Coronary artery (tissue), 2 donors: Measurements from ENCODE around the gene OR11H6.
"Not testable (repeated sequence)": the region's sequence is repeated elsewhere in the genome, so short reads cannot be mapped to it uniquely, and the experiment has no call there.

Experiments
- DNase-seq: peaks from one replicate; pipeline ENCODE4 v3.0.0-alpha.2; 2017; ENCODE audit warnings: low spot score
- H3K27ac ChIP-seq, 2 donors: fragments of 200-600 bp; sonication (generic); one replicate each; pipeline ENCODE4 v1.5.1; 2016 to 2019
- H3K4me3 ChIP-seq: fragments of 200-600 bp; sonication (generic); 2 replicates; pipeline ENCODE4 v1.5.1; 2016; ENCODE audit warnings: mild to moderate bottlenecking, moderate library complexity
- CTCF ChIP-seq: fragments of 200-600 bp; sonication (generic); IDR thresholded peaks from one replicate; pipeline ENCODE4 v1.5.1; 2019; ENCODE audit warnings: antibody characterized with exemption

The OR11H6 gene

DNA sequence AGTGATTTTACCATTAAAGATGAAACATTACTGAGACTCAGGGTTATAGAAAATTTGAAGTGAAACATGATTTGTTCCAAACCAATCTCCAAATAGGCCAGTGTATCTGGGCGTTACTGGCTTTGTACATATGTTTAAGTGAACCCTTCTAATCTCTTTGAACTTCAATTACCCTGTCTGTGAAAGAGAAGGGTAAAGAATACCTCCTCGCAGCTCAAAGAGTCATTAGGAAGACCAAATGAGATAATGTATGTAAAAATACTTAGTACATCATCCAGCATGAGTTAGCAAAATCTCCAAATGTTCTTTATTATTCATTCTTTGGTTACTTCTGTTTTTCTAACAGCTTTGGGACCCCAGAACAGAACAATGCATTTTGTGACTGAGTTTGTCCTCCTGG, at the start of gene OR11H6:
TSS of gene OR11H6 (plus strand) at position 301 of the 400 bp plus-strand sequence. CDS start at position 301, 0 bp downstream.
- no peak for DNase-seq

DNA sequence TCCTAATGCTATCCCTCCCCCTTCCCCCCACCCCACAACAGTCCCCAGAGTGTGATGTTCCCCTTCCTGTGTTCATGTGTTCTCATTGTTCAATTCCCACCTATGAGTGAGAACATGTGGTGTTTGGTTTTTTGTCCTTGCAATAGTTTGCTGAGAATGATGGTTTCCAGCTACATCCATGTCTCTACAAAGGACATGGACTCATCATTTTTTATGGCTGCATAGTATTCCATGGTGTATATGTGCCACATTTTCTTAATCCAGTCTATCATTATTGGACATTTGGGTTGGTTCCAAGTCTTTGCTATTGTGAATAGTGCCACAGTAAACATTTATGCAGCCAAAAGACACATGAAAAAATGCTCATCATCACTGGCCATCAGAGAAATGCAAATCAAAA, 49.3 kb upstream of the OR11H6 start:
- H3K4me3 ChIP-seq, H3K27ac ChIP-seq, DNase-seq: not testable (repeated sequence)

More for the DNA sequence above, at the start of gene OR11H6:
- no peak for TF ChIP-seq CTCF
- Histone ChIP-seq H3K27ac (no peak within 1 kb of the TSS), H3K4me3 (no peak within 1 kb of the TSS)

DNA sequence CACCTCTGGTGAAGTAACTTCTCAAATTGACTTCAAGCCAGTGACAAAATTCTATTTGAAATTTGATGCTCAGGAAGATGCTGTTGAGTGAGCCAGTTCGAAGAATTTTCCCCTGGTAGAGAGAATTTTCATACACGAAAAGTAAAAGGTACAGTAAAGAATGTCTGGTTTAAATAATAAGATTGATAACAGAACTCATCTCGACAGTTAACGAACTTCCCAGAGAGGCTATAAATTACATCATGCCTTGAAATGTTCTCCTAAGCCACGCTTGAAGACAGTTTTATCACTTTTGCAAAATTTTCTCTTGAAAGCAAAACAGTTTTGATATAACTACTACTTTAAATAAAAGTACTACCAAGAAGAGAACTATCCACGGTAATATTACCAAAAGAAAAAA, 47.2 kb upstream of the OR11H6 start:
- H3K4me3 ChIP-seq: no peak overlapping the region
- DNase-seq: no peak
- TF ChIP-seq CTCF: no peak
- H3K27ac ChIP-seq: no peak overlapping the region

- no peak overlapping the region for H3K27ac ChIP-seq
- no peak overlapping the region for H3K4me3 ChIP-seq
- DNase-seq: no peak
- TF ChIP-seq CTCF: no peak
Observed at GRCh38 chr14:20177433-20177974, 46.0 kb upstream of the OR11H6 start.

DNA sequence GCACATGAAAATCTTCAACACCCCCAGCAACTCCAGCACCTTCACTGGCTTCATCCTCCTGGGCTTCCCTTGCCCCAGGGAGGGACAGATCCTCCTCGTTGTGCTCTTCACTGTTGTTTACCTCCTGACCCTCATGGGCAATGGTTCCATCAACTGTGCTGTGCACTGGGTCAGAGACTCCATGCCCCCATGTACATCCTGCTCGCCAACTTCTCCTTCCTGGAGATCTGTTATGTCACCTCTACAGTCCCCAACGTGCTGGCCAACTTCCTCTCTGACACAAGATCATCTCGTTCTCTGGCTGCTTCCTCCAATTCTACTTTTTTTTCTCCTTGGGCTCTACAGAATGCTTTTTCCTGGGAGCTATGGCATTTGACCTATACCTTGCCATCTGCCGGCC, 44.3 kb upstream of the OR11H6 start:
- TF ChIP-seq CTCF: no peak
- no peak overlapping the region for H3K4me3 ChIP-seq
- no peak for DNase-seq
- H3K27ac ChIP-seq: no peak overlapping the region

- DNase-seq: no peak
- Histone ChIP-seq H3K4me3 (no peak overlapping the region), H3K27ac (no peak overlapping the region)
- TF ChIP-seq CTCF: no peak
Observed at GRCh38 chr14:20179880-20180279, 43.6 kb upstream of the OR11H6 start.

GRCh38 chr14:20180486-20180885, 43.0 kb upstream of the OR11H6 start:
- no peak for DNase-seq
- H3K4me3 ChIP-seq: no peak overlapping the region
- H3K27ac ChIP-seq: no peak overlapping the region
- TF ChIP-seq CTCF: no peak

DNA sequence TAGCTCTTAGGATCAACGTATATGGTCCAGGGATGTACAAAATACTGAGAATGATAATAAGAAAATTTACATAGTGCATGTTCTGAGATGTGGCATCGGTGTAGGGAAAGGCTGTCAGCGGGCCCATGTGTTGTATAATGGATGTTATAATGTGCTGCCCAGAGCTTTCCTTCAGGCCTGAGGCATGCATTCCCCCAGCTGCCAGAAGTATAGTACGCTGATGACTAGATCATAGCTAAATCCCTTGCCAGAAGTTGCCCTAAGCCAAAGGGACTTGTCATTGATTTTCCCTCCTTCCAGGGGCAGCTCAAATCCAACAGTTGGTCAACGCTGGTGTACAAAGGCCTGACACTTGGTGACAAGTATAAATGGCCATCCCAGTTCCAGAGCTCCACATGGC, 39.3 kb upstream of the OR11H6 start:
- Histone ChIP-seq H3K4me3 (no peak overlapping the region), H3K27ac (no peak overlapping the region)
- TF ChIP-seq CTCF: no peak
- DNase-seq: no peak
